Activated CD4-positive, alpha-beta T cell treated with anti-CD3 and anti-CD28 coated beads for 4 hours (primary cell): ENCODE data around the gene CLCN4.

Experiments
- DNase-seq, 2 donors: peaks; one replicate each; pipeline ENCODE4 v3.0.0-alpha.2; 2020

The CLCN4 gene

DNA sequence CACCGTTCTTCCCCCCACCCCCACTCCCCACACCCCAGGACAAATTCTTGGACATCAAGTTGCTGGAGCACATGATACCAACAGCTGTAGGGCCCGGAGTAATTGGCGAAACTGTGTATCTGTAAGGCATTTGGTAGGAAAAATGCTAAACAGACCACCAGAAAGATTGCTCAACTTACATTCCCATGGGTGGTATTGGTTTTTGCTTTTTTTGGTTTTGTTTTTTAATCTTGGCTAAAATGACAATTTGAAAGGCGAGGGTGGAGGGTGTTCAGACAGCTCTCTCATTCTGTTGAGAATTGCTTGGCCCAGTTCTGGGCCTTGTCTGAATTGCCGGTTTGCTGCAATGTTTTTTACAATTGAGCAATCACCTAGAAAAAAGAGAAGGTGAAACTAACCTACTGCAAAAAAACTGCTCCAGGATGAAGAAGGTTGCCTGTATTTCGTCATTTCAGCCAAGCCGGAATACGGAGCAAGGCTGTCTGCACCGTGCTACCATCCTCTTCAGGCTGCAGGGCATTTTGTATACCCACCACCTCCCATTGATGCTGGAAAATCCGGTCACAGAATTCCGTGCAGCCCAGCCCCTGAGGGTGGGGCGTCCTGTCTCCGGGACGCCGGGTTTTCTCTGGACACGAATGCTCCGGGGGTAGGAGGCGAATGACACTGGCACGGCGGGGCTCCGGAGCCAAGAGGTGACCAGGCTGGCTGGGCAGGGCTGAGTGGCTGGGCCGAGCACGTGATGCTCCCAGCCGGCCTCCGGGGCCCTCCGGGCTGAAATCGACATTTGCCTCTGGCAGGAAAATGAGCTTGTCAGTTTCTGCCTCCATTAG, at the start of gene CLCN4:
CLCN4 (plus strand) TSS at position 777 of the 833 bp plus-strand sequence. CDS start 28,058 bp downstream, outside the sequence.
- DNase-seq, result no peak

DNA sequence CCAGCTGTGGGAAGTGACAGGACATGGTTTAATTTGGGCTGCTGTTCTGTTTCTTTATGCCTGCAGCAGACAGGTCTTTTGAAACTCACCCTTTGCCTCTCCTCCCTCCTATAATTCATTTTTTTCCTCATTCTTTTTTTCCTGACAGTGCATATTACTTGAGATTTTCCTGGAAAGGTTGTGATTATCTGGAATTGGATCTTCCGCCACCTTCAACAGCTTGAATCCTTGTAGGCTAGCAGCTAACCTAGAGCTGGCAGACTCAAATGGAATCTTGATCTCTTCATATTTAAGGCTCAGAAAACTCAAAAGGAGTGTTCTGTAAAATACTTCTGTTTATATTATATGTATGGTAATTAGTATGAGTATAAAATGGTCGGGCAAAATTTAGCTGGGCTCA, 49.3 kb upstream of the CLCN4 start:
- no peak for DNase-seq

- no peak for DNase-seq
Observed at GRCh38 chrX:10108288-10108687, 48.5 kb upstream of the CLCN4 start.

GRCh38 chrX:10109695-10110094, 47.1 kb upstream of the CLCN4 start:
- DNase-seq, result no peak

DNA sequence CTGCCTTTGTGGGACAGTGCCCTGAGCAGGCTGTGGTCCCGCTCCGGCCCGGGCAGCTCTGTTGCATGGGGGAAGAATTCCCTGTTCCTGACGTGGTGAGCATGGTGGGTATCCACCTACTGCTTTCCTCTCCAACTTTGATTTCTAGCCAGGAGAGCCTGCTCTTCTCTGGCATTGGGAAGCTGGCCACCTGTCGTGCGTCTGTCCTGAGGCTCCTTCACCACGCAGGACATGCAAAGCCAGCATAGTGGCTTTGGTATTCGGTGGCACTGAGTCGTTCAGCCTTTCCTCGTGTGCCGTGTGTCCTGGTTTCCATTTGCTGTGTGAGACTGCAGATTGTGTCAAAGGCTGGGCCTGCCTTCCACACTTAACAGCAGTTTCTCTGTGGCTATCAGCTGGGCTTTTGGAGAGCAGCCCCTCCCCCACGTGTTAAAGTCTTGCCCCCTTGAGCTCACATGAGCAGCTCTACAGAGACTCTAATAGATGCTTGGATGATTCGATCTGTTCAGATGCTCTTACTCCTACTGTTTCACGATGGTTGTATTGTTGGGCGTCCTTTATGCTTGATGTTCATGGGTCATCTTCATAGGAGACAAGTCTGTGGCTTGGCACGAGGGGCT, 46.3 kb upstream of the CLCN4 start:
- DNase-seq, result no peak

- DNase-seq, result peak; percentile 66 to 77
Observed at GRCh38 chrX:10110984-10111363, 45.8 kb upstream of the CLCN4 start.

DNA sequence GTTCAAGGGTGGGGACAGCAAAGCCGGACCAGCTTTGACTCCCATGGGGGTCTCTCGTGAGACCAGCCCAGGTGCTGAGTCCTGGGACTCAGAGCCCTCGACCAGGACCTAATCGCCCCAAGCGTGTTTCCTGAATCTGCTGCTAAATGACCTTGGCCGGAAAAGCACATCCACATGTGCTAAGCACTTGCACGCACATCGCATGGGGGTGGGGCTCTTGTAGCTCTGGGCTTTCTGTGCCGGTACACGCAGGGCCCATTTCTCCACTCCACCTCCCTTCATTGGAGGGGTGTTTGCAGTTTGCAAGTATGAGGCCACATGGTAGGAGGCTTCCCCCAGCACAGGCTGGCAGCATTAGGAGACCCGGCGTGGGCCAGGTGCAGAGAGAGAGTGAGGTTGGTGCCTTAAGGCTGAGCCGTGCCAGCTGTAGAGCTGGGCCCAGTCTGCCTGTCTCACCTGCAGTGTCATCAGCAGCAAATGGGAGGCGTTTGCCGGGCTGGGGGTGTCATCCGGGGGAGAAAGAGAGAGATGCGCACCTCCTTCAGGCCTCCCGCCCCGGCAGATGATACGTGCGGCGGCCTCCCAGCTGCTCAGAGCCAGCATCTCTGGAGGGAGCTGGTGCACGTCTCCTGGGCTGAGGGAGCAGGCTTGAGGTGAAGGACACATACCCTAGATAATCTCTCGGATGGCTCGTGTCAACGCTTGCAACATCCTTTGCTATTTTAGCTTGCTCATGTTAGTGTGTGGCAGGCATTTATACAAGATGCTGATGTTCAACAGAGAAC, 45.2 kb upstream of the CLCN4 start:
- DNase-seq, result peak; percentile 48 to 63

DNA sequence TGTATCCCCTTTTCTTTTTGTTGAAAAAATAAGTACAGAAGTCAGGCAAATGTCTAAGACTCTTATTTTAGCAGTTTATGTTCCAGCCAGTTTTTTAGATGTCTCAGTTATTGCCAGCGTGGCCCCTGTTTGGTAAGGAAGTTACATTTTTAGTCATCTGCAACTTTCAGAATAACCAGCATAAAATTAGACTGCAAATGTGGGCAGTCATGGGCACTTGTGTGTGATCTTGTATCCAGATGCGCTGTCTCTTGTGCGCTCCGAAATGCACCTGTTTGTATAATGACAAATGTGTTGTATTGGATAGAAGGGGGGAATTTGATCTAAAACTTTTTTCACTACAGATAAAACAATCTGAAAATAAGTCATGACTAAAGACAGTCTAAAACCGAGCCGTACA, 44.3 kb upstream of the CLCN4 start:
- DNase-seq, result no peak

- no peak for DNase-seq
Observed at GRCh38 chrX:10115082-10115481, 41.7 kb upstream of the CLCN4 start.

- DNase-seq, result no peak
Observed at GRCh38 chrX:10117301-10117700, 39.5 kb upstream of the CLCN4 start.

DNA sequence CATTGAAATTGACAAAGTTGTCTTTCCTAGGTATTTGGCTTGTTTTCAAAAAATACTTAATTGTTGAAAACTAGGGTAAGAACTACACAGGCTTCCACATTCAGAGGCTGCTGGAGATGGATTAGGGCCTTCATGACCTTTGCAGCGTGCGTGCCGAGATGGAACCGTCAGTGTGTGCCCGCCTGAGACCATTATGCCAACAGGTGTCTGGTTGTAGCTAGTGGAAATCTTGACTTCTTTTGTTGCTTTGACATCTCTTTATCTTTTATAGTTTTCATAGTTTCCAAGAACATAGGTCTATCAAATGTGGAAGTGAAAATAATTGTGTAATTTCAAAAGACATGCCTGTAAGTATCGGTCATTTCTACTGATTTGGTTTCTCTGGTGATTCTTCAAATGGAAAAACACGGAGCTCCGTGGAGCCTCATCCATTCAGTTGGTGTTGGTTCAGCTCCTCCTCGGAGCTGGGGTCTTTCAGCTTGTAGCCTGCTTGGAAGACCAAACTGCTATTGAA, 38.9 kb upstream of the CLCN4 start:
- DNase-seq, result no peak

GRCh38 chrX:10118530-10118929, 38.2 kb upstream of the CLCN4 start:
- no peak for DNase-seq

- DNase-seq, result peak; percentile 74 to 85
Observed at GRCh38 chrX:10119399-10119990, 37.3 kb upstream of the CLCN4 start.

- DNase-seq, result no peak
Observed at GRCh38 chrX:10120331-10120730, 36.4 kb upstream of the CLCN4 start.

GRCh38 chrX:10120828-10121227, 35.9 kb upstream of the CLCN4 start:
- no peak for DNase-seq

- DNase-seq, result no peak
Observed at GRCh38 chrX:10121787-10122186, 35.0 kb upstream of the CLCN4 start.

DNA sequence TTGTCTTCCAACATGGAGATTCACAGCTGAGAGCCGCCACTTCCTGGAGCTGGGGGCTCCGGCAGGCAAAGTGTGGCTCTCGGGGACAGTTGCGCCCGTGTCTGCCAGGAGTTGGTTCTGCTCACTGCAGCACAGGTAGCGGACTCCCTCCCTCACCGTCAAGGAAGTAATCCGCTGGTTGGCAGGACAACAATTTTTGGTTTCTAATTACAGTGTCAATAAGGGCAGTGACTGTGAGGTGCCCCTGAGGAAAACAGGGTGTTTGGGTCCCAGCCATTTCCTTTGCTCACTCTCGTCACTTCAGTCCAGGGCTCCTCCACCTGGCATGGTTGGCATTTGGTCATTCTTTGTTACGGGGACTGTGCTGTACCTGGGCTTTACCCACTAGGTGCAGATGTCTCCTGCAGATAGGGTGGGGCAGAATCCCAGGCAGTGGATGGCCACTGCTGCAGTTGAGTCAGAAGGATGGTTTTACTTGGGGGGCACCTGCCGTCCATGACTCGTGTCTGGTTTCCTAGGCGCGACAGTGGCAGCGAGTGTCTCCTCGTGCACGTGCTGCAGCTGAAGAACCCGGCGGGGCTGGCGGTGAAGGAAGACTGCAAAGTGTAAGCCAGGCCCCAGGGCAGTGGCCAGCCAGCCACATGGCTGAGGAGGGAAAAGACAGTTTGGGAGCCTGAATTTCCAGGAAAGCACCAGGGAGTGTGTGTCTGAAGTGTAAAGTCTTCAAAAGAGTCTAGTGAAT, 32.1 kb upstream of the CLCN4 start:
- DNase-seq, result no peak

DNA sequence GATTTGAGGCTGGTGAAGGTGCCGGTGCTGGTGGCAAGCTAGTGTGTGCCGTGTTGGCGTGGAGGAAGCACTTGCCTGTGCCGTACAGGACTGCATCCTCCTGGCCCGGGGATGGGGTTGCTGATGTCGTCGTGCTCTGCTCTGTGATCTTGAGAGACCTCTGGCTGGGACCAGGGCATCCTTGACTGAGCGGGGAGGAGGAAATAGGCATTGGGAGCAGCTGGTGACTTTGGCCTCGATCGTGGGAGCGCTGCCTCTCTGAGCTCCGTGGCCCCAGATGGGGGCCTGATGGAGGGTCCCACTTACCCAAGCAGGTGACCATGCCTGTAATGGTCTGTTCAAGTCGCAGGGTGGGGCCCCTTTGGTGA, 31.5 kb upstream of the CLCN4 start:
- no peak for DNase-seq

DNA sequence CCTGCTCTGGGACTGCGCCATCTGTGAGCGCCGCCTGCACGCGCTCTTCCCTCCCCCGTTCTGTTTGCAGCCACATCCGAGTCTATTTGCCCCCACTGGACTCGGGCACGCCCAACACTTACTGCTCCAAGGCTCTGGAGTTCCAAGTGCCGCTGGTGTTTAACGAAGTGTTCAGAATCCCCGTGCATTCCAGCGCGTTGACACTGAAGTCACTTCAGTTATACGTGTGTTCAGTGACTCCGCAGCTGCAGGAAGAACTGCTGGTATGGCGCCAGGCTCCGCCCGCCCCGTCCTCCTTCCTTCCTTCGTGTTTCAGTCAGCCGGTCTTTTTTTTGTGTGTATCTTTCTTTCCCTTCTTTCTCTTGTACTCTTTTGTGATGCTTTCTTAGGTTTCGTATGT, 30.7 kb upstream of the CLCN4 start:
- no peak for DNase-seq

- no peak for DNase-seq
Observed at GRCh38 chrX:10126834-10127233, 29.9 kb upstream of the CLCN4 start.

DNA sequence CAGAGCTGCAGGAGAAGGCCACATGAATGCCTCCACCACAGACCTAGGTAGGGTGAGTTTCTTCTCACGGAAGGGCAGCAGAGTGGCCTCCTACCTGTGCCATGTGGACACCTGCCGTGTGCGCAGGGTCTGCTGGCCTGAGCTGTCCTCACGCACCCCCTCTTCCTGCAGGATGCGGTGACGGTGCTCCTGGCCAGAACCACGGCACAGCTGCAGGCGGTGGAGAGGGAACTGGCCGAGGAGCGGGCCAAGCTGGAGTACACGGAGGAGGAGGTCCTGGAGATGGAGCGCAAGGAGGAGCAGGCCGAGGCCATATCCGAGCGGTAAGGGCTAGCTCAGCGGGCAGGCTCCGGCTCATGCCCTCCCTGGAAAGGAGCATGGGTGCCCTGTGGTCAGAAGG, 28.4 kb upstream of the CLCN4 start:
- no peak for DNase-seq

DNA sequence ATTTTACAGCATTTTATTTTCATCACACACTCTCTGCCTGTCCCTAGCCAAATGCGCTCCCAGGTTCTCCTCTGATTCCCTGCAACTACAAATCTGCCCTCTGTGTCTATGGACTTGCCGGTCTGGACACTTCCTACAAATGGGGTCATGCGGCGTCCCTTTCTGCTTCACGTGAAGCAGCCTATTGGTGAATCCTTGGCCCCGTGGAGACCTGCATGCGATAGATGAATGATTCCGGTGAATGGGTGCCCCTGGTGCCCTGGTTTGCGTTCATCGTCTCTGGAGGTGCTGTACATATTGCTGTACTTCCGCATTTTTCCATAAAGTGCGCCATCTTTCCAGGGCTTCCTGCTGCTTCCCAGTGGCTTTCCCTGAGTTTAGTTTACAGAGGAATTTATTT, 27.5 kb upstream of the CLCN4 start:
- DNase-seq, result no peak

GRCh38 chrX:10130354-10130753, 26.4 kb upstream of the CLCN4 start:
- no peak for DNase-seq
